ENCODE results near the gene SRPK3. TPM values are rescaled to one million over a fixed set of nuclear protein-coding genes. Genes with fewer than 3 reads are reported as not detected.

Gene SRPK3
- total RNA-seq, 1 experiment from 2014 or later = not detected

DNA sequence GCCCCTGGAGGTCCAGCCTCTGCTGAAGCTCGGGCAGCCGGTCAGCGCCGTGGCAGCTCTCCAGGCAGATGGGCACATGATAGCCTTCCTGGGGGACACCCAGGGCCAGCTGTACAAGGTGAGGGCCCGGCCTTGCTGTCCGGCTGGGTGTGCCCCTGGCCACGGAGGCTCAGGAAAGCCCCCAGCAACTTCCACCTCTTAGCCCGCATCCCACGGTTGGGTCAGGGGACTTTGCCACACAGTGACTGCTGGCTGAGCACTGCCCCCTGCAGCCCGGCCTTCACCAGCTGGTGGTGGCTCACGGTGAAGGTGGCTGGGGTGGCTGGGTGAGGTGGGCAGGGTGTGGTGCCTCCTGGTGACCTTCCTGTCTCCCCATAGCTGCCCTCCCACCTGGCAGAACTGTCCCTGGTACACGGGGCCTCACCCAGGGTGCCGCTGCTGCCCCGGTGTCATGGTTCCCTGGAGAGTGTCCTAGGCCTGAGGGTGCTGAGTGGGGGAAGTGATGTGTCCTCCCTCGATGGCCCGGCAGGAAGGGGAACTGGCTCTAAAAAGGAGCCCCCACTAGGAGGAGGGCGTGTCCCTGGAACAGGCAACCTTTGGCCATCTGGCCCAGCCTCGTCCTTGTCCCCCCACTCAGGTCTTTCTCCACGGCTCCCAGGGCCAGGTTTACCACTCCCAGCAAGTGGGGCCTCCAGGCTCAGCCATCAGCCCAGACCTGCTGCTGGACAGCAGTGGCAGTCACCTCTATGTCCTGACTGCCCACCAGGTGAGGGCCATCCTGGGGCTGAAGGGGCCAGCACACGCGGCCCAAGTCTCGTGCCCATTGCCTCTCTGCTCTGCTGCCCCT is 12.3 kb upstream of the SRPK3 start:
- in situ Hi-C loops (cut with HindIII; ENCODE audit: low sequenced_read_pairs) = no loop called here
- DNase-seq (ENCODE audit: low spot score) = no peak

DNA sequence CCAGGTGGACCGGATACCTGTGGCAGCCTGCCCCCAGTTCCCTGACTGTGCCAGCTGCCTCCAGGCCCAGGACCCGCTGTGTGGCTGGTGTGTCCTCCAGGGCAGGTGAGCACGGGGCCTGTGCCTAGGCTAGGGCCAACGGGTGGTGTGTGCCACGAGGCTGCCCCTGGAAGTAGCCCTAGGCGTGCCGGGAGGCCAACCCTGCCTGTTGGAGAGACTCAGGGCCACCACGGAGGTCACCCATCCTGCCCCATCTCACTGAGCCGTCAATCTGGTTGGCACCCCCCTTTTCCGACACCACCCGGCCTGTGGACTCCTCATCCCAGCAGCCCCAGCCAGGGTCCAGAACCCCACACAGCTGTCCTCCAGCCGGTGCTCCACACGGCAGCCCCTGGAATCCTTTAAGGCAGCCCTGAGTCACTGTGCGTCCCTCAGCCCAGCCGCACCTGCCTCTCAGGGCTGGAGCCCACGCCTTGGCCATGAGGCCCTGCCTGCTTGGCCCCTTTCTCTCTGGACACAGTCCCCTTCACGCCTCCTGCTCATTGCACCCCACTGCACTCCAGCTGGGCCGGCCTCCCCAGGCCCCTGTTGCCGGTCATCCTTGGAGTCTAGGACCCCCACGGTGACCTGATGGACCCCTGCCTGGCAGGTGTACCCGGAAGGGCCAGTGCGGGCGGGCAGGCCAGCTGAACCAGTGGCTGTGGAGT is 11.5 kb upstream of the SRPK3 start:
- in situ Hi-C loops (cut with HindIII; ENCODE audit: low sequenced_read_pairs) = no loop called here
- no peak for DNase-seq (ENCODE audit: low spot score)

DNA sequence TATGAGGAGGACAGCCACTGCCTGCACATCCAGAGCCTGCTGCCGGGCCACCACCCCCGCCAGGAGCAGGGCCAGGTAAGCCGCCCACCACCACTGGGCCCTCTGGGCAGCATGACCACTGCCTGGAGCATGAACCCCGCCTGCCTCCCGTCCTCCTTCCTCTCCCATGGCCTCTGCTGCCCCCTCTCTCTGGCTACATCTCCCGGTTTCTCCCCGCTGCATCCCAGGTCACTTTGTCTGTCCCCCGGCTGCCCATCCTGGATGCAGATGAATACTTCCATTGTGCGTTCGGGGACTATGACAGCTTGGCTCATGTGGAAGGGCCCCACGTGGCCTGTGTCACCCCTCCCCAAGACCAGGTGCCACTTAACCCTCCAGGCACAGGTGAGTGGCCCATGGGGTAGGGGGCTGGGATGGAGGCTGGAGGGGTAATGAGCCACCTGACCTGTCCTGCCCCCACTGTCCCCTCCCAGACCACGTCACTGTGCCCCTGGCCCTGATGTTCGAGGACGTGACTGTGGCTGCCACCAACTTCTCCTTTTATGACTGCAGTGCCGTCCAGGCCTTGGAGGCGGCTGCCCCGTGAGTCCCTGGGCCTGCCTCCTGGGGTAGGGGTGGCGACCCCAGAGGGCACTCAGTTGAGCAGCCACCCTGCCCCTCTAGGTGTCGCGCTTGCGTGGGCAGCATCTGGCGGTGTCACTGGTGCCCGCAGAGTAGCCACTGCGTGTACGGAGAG is 10.8 kb upstream of the SRPK3 start:
- no peak for DNase-seq (ENCODE audit: low spot score)

DNA sequence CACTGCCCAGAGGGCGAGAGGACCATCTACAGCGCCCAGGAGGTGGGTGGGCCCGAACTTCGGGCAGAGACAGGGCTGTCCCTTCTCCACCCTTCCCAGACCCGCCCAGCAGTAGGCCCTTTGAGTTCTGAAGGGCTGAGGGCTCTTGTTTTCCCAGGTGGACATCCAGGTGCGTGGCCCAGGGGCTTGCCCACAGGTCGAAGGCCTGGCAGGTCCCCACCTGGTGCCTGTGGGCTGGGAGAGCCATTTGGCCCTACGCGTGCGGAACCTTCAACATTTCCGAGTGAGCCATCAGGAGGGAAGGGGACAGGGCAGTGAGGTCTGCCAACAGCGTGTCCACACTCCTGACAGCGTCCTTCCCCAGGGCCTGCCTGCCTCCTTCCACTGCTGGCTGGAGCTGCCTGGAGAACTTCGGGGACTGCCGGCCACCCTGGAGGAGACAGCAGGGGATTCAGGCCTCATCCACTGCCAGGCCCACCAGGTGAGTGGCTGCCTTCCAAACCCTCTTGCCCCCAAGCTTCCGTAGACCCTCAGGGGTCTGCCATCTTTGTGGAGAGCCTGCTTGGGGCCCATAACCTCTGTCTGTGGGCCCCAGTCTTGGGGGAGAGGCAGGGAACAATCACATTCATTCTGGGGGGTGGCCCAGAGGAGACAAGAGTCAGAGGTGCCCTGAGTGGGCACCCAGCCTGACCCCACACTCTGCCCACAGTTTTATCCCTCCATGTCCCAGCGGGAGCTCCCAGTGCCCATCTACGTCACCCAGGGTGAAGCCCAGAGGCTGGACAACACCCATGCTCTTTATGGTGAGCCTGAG is 10.0 kb upstream of the SRPK3 start:
- in situ Hi-C loops (cut with HindIII; ENCODE audit: low sequenced_read_pairs) = no loop called here
- DNase-seq (ENCODE audit: low spot score) = no peak

More for the DNA sequence above, 10.8 kb upstream of the SRPK3 start:
- in situ Hi-C loops (cut with HindIII; ENCODE audit: low sequenced_read_pairs) = no loop called here

DNA sequence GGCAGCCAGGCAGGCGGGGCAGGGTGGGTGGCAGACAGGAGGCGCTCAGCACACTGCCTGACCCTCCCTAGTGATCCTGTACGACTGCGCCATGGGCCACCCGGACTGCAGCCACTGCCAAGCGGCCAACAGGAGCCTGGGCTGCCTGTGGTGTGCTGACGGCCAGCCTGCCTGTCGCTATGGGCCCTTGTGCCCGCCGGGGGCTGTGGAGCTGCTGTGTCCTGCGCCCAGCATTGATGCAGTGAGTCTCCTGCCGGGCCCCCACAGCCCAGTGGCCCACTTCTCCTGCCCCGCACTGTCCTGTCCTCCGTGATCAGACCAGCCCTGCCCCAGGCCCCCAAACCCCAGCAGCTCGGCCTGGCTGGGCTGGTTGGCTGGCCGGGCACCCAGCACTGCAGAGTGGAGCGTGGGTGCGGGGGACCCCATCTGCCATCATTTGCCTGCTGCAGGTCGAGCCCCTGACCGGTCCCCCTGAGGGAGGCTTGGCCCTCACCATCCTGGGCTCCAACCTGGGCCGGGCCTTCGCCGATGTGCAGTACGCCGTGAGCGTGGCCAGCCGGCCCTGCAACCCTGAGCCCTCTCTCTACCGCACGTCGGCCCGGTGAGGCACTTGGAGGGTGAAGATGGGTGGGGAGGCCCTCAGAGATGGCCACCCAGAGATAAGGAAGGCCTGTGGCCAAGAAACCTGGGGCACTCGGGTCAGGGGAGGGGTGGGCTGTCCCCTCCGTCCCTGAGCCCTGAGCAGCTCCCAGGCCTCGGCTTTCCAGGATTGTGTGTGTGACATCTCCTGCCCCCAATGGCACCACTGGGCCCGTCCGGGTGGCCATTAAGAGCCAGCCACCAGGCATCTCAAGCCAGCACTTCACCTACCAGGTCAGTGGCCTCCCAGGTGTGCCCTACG is 9.2 kb upstream of the SRPK3 start:
- in situ Hi-C loops (cut with HindIII; ENCODE audit: low sequenced_read_pairs) = no loop called here
- DNase-seq (ENCODE audit: low spot score) = no peak

DNA sequence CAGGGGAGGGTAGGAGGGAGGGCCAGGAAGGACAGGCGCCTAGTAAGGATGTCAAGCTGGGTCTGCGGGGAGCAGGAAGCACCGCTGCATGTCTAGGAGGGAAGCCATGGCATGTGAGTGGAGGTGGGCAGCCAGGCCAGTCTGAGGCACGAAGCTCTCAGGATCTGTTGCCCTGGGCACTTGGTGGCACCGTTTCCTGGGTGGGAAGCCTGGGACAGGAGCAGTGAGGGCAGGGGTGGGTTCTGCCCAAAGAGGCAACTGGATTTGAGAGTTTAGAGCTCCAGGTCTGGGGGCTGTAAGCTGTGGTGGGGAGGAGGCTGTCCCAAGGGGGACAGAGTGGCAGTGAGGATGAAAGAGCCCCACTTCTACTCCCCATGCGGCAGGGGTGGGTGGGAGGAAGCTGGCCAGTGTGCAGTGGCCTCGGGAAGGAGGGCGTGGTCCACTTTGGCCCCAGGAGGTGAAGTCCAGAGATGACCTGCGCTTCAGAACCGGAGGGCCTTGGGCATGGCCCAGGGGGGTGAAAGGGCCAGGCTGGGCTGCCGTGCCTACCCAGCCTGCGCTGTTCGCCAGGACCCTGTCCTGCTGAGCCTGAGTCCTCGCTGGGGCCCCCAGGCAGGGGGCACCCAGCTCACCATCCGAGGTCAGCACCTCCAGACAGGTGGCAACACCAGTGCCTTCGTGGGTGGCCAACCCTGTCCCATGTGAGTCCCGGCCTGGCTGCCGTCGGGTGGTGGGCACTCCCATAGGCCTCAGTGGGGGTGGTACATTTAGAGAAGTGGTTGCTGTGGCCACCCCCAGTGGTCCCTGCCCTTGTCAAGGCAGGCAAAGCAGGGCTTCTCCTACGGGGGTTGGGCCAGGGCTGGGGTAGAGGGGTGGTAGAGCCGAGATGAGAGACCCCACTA is 8.3 kb upstream of the SRPK3 start:
- in situ Hi-C loops (cut with HindIII; ENCODE audit: low sequenced_read_pairs) = no loop called here
- no peak for DNase-seq (ENCODE audit: low spot score)

DNA sequence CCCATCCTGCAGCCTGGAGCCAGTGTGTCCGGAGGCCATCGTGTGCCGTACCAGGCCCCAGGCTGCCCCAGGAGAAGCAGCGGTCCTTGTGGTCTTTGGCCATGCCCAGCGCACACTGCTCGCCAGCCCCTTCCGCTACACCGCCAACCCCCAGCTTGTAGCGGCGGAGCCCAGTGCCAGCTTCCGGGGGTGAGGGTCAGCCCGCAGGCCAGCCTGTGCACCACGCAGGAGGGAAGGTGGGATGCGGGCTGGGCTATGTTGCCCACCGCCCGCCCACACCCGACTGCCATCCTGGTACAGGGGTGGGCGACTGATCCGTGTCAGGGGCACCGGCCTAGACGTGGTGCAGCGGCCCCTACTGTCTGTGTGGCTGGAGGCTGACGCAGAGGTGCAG is 7.6 kb upstream of the SRPK3 start:
- no peak for DNase-seq (ENCODE audit: low spot score)
- in situ Hi-C loops (cut with HindIII; ENCODE audit: low sequenced_read_pairs) = no loop called here

DNA sequence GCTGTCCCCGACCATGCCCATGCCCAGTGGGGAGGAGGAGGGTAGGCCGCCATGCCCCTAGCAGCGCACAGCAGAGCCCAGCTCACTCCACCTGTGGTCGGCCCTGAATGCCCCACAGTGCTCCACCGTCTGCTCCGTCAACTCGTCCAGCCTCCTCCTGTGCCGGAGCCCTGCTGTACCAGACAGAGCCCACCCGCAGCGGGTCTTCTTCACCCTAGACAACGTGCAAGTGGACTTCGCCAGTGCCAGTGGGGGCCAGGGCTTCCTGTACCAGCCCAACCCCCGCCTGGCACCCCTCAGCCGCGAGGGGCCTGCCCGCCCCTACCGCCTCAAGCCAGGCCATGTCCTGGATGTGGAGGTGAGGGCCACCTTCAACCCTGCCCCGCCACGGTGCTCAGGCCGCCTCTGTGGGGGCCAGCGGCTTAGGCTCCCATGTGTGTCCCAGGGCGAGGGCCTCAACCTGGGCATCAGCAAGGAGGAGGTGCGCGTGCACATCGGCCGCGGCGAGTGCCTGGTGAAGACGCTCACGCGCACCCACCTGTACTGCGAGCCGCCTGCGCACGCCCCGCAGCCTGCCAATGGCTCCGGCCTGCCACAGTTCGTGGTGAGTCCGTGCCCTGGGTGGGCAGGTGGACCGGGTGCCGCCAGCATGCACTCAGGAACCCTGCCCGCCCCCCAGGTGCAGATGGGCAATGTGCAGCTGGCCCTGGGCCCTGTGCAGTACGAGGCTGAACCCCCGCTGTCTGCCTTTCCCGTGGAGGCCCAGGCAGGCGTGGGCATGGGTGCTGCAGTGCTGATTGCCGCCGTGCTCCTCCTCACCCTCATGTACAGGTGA is 6.9 kb upstream of the SRPK3 start:
- in situ Hi-C loops (cut with HindIII; ENCODE audit: low sequenced_read_pairs) = no loop called here

DNA sequence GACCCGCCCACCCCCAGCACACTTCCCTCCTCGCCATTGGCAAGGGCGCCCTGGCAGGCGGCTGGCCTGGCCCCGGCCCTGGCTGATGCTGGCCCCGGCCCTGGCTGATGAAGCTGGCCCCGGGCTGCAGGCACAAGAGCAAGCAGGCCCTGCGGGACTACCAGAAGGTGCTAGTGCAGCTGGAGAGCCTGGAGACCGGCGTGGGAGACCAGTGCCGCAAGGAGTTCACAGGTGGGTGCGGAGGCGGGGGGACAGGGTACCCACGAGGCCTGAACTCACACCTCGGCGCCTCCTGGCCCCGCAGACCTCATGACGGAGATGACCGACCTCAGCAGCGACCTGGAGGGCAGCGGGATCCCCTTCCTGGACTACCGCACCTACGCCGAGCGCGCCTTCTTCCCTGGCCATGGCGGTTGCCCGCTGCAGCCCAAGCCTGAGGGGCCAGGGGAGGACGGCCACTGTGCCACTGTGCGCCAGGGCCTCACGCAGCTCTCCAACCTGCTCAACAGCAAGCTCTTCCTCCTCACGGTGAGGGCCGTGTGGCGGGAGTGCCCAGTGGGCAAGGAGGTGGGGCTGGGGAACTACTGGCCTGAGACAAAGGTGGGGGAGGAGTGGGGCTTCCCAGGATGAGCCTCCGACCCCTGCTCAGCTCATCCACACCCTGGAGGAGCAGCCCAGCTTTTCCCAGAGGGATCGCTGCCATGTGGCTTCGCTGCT is 6.1 kb upstream of the SRPK3 start:
- in situ Hi-C loops (cut with HindIII; ENCODE audit: low sequenced_read_pairs) = no loop called here
- DNase-seq (ENCODE audit: low spot score) = no peak

More for the DNA sequence above, 6.9 kb upstream of the SRPK3 start:
- DNase-seq (ENCODE audit: low spot score) = no peak

DNA sequence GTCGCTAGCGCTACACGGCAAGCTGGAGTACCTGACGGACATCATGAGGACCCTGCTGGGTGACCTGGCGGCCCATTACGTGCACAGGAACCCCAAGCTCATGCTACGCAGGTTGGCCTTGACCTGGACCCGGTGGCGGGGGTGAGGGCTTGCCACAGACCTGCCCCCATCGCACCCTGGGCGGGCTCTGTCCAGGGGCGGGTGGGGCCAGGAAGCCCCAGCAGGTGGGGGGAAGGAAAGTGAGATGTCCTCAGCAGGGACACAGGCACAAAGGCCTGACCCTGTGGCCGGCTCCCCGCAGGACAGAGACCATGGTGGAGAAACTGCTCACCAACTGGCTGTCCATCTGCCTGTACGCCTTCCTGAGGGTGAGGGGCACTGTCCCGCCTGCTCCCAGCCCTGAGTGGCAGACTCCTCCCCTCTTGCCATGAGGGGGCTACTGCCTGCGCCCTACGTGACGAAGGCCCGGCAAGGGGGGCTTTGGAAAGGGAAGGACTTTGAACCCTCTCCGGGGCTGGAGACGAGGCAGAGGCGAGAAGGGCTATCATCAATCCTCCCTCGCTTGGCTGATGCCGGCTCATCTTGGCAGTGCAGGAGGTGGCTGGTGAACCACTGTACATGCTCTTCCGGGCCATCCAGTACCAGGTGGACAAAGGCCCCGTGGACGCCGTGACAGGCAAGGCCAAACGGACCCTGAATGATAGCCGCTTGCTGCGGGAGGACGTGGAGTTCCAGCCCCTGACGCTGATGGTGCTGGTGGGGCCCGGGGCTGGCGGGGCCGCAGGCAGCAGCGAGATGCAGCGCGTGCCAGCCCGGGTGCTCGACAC is 5.3 kb upstream of the SRPK3 start:
- in situ Hi-C loops (cut with HindIII; ENCODE audit: low sequenced_read_pairs) = no loop called here
- DNase-seq (ENCODE audit: low spot score) = no peak

DNA sequence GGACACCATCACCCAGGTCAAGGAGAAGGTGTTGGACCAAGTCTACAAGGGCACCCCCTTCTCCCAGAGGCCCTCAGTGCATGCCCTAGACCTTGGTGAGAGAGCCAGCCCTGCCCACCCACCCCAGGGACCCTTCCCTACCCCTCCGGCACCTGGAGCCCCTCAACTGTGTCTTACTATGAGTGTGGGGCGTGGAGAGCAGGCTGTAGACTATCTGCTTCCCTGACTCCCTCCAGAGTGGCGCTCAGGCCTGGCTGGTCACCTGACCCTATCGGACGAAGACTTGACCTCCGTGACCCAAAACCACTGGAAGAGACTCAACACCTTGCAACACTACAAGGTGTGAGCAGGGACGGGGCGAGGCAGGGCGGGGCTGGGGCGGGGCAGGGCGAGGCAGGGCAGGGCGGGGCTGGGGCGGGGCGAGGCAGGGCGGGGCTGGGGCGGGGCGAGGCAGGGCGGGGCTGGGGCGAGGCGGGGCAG is 4.7 kb upstream of the SRPK3 start:
- in situ Hi-C loops (cut with HindIII; ENCODE audit: low sequenced_read_pairs) = no loop called here
- no peak for DNase-seq (ENCODE audit: low spot score)

DNA sequence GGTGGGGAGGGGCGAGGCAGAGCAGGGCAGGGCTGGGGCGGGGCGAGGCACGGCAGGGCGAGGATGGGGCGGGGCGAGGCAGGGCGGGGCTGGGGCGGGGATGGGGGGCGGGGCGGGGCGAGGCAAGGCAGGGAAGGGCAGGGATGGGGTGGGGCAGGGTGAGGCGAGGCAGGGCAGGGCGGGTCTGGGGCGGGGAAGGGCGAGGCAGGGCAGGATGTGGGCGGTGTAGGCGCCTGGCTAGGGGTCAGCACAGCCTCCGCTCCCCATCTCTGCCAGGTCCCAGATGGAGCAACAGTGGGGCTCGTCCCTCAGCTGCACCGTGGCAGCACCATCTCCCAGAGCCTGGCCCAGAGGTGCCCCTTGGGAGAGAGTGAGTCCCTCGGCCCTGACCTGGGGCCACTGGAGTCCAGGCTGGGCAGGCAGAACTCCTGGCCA is 4.2 kb upstream of the SRPK3 start:
- DNase-seq (ENCODE audit: low spot score) = no peak
- in situ Hi-C loops (cut with HindIII; ENCODE audit: low sequenced_read_pairs) = no loop called here

DNA sequence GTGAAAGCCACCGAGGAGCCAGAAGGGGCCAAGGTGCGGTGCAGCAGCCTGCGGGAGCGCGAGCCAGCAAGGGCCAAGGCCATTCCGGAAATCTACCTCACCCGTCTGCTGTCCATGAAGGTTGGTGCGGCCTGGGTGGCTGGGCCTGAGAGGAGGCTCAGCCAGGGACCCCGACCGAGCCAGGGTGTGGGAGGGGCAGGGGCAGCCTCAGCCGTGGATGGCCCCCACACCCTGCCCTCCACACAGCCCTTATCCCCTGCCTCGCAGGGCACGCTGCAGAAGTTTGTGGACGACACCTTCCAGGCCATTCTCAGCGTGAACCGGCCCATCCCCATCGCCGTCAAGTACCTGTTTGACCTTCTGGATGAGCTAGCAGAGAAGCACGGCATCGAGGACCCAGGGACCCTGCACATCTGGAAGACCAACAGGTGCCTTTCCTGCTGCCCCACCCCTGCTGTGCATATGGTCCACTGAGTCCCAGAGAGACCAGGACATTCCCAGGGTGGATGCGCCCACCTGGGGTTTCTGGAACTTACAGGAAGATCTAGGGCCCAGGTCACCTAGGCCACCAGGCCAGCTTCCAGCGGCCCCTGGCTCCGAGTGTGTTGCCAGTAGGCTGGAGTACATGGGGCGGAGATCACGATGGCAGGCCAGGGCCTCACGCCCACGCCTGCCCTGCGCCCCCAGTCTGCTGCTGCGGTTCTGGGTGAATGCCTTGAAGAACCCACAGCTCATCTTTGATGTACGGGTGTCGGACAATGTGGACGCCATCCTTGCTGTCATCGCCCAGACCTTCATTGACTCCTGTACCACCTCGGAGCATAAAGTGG is 3.4 kb upstream of the SRPK3 start:
- DNase-seq (ENCODE audit: low spot score) = no peak
- in situ Hi-C loops (cut with HindIII; ENCODE audit: low sequenced_read_pairs) = no loop called here

DNA sequence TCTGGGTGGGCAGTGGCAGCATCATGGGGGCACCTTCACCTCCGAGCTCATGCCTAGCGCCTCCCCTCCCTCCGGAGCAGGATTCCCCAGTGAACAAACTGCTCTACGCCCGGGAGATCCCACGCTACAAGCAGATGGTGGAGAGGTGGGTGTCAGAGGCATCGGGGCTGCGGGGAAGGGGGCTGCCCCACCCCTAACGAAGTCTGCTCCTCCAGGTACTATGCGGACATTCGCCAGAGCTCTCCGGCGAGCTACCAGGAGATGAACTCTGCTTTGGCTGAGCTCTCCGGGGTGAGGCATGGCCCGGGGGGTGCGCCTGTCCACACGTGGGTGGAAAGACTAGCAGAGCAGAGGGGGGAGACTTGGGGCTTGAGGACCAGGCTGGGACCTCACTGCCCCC is 2.7 kb upstream of the SRPK3 start:
- in situ Hi-C loops (cut with HindIII; ENCODE audit: low sequenced_read_pairs) = no loop called here
- no peak for DNase-seq (ENCODE audit: low spot score)

Measured in G401 (cell line).